ENCODE data around the gene ITIH1.

Gene ITIH1

DNA sequence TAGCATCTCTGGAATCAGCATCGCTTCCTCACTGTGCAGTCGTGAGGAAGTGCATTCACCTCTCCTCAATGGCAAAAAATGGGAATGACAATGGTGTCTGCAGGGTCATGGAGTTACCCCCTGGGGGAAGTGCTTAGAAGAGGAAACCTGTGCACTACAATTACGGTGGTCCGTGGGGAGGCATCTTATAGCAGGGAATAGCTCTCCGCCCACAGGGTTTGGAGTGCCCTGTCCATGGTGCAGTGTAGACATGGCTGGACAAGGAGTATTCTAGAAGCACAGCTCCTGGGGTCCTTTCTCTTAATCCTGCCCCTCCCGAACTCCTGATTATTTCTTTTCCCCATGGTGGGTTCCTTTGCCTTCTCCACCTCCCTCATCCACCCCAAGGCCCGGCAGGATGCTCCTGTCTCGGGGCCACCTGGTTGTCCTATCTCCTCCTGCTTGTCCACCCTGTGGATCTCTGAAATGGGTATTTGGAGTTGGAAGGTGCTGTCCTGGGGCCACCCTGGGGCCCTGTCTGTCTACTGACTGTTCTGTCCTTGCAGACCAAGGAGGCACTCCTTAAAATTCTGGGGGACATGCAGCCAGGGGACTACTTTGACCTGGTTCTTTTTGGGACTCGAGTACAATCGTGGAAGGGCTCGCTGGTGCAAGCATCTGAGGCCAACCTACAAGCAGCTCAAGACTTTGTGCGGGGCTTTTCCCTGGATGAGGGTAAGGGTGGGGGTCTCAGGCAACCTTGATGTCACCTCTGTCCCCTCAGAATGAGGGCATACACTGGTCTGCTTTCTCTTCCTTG is 5.2 kb downstream of the ITIH1 start:
- Histone ChIP-seq H3K4me2 (ENCODE audit: insufficient read depth, low read length, poor library complexity, severe bottlenecking) (no peak overlapping the region), H2BK5ac (ENCODE audit: low read length) (no peak overlapping the region), H3K14ac (ENCODE audit: low read length) (no peak overlapping the region), H2BK120ac (ENCODE audit: low read depth, low read length) (no peak overlapping the region), H3K18ac (ENCODE audit: low read length) (no peak overlapping the region), H3K9me3 (replicated peaks in 1 of 2; ENCODE audit: control insufficient read depth in 2 of 2, insufficient read depth in 1 of 2, low read depth in 1 of 2, low read length in 2 of 2) (no peaks in the 10 kb centered on the region), H3K4me1 (ENCODE audit: control insufficient read depth in 2 of 2, insufficient read depth in 1 of 2, low read depth in 1 of 2, low read length in 2 of 2) (no peaks in the 10 kb centered on the region), H3K4ac (ENCODE audit: low read length) (no peak overlapping the region), H2BK15ac (ENCODE audit: low read length) (no peak overlapping the region), H3K27ac (replicated peaks; ENCODE audit: low read length) (no peak overlapping the region), H3K23ac (ENCODE audit: low read depth, low read length, poor library complexity) (no peak overlapping the region), H3K36me3 (replicated peaks in 1 of 2; ENCODE audit: control insufficient read depth in 2 of 2, insufficient read depth in 2 of 2, low read length in 2 of 2) (no peaks in the 10 kb centered on the region), H3K79me1 (ENCODE audit: low read depth, low read length) (no peaks in the 10 kb centered on the region), H2AK5ac (ENCODE audit: low read depth, low read length) (no peak overlapping the region), H2BK12ac (ENCODE audit: low read length) (no peak overlapping the region), H3K9ac (ENCODE audit: low read depth, low read length, poor library complexity) (no peak overlapping the region), H4K91ac (ENCODE audit: low read depth, low read length, poor library complexity) (no peak overlapping the region), H3K4me3 (ENCODE audit: low read length in 2 of 2) (no peak overlapping the region), H2AFZ (ENCODE audit: low read length) (no peak overlapping the region), H3K27me3 (ENCODE audit: control insufficient read depth in 3 of 3, insufficient read depth in 3 of 3, low read depth in 1 of 3, low read length in 3 of 3) (peaks cover 0 to 34% (median 0%) of the 10 kb centered on the region in 3 experiments), H4K8ac (ENCODE audit: low read depth, low read length) (no peak overlapping the region)
- WGBS, 2 donors (ENCODE audit: extremely low coverage in 2 of 2, insufficient read length in 2 of 2, insufficient replicate concordance in 1 of 2) = no CpG with 5 or more reads among the region's 12 CpGs
- DNase-seq (ENCODE audit: low spot score) = no peak

- Histone ChIP-seq H2BK12ac (ENCODE audit: low read length) (no peak overlapping the region), H3K9ac (ENCODE audit: low read depth, low read length, poor library complexity) (no peak overlapping the region), H3K4me3 (ENCODE audit: low read length in 2 of 2) (no peak overlapping the region), H3K4ac (ENCODE audit: low read length) (no peak overlapping the region), H3K18ac (ENCODE audit: low read length) (no peak overlapping the region), H3K23ac (ENCODE audit: low read depth, low read length, poor library complexity) (no peak overlapping the region), H4K91ac (ENCODE audit: low read depth, low read length, poor library complexity) (no peak overlapping the region), H2AFZ (ENCODE audit: low read length) (no peak overlapping the region), H2BK15ac (ENCODE audit: low read length) (no peak overlapping the region), H2BK5ac (ENCODE audit: low read length) (no peak overlapping the region), H3K27ac (replicated peaks; ENCODE audit: low read length) (no peak overlapping the region), H3K36me3 (replicated peaks in 1 of 2; ENCODE audit: control insufficient read depth in 2 of 2, insufficient read depth in 2 of 2, low read length in 2 of 2) (no peaks in the 10 kb centered on the region), H3K4me1 (ENCODE audit: control insufficient read depth in 2 of 2, insufficient read depth in 1 of 2, low read depth in 1 of 2, low read length in 2 of 2) (no peaks in the 10 kb centered on the region), H3K4me2 (ENCODE audit: insufficient read depth, low read length, poor library complexity, severe bottlenecking) (no peak overlapping the region), H4K8ac (ENCODE audit: low read depth, low read length) (no peak overlapping the region), H3K79me1 (ENCODE audit: low read depth, low read length) (no peaks in the 10 kb centered on the region), H3K9me3 (replicated peaks in 1 of 2; ENCODE audit: control insufficient read depth in 2 of 2, insufficient read depth in 1 of 2, low read depth in 1 of 2, low read length in 2 of 2) (no peaks in the 10 kb centered on the region), H2BK120ac (ENCODE audit: low read depth, low read length) (no peak overlapping the region), H3K27me3 (ENCODE audit: control insufficient read depth in 3 of 3, insufficient read depth in 3 of 3, low read depth in 1 of 3, low read length in 3 of 3) (peaks cover 0 to 31% (median 0%) of the 10 kb centered on the region in 3 experiments), H2AK5ac (ENCODE audit: low read depth, low read length) (no peak overlapping the region), H3K14ac (ENCODE audit: low read length) (no peak overlapping the region)
- DNase-seq (ENCODE audit: low spot score) = no peak
- WGBS, 2 donors (ENCODE audit: extremely low coverage in 2 of 2, insufficient read length in 2 of 2, insufficient replicate concordance in 1 of 2) = no CpG with 5 or more reads among the region's 3 CpGs
These were observed 5.8 kb downstream of the ITIH1 start for GRCh38 chr3:52783211-52783555.

DNA sequence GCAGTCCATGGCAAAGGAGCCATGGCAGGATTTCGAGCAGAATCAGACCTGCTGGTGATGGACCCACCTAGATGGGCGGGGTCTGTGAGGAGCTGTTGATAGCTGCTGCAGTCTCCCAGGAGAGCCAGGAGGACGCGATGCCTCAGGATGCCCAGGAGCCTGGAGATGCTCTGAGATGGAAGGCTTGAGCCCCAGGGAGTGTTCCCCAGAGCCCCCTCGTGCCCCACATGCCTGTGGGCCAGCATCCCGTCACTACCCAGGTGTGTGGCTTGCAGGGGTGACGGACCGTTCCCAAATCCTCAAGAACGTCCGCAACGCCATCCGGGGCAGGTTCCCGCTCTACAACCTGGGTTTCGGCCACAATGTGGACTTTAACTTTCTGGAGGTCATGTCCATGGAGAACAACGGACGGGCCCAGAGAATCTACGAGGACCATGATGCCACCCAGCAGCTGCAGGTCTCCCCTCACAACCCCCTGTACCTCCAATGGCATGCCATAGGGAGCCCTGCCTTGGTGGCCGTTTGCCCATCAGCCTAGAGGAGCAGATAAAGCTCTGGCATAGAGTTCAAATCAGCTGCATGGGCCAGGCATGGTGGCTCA is 6.7 kb downstream of the ITIH1 start:
- Histone ChIP-seq H3K9me3 (replicated peaks in 1 of 2; ENCODE audit: control insufficient read depth in 2 of 2, insufficient read depth in 1 of 2, low read depth in 1 of 2, low read length in 2 of 2) (no peaks in the 10 kb centered on the region), H2BK5ac (ENCODE audit: low read length) (no peak overlapping the region), H3K4me3 (ENCODE audit: low read length in 2 of 2) (no peak overlapping the region), H2AK5ac (ENCODE audit: low read depth, low read length) (no peak overlapping the region), H2BK12ac (ENCODE audit: low read length) (no peak overlapping the region), H3K27ac (replicated peaks; ENCODE audit: low read length) (no peak overlapping the region), H2BK120ac (ENCODE audit: low read depth, low read length) (no peak overlapping the region), H3K27me3 (ENCODE audit: control insufficient read depth in 3 of 3, insufficient read depth in 3 of 3, low read depth in 1 of 3, low read length in 3 of 3) (peaks cover 0 to 23% (median 0%) of the 10 kb centered on the region in 3 experiments), H3K4me2 (ENCODE audit: insufficient read depth, low read length, poor library complexity, severe bottlenecking) (no peak overlapping the region), H3K9ac (ENCODE audit: low read depth, low read length, poor library complexity) (no peak overlapping the region), H3K23ac (ENCODE audit: low read depth, low read length, poor library complexity) (peak overlapping the region; percentile 18), H3K4ac (ENCODE audit: low read length) (no peak overlapping the region), H2AFZ (ENCODE audit: low read length) (no peak overlapping the region), H3K36me3 (replicated peaks in 1 of 2; ENCODE audit: control insufficient read depth in 2 of 2, insufficient read depth in 2 of 2, low read length in 2 of 2) (no peaks in the 10 kb centered on the region), H3K14ac (ENCODE audit: low read length) (no peak overlapping the region), H2BK15ac (ENCODE audit: low read length) (no peak overlapping the region), H3K18ac (ENCODE audit: low read length) (no peak overlapping the region), H3K79me1 (ENCODE audit: low read depth, low read length) (no peaks in the 10 kb centered on the region), H4K91ac (ENCODE audit: low read depth, low read length, poor library complexity) (no peak overlapping the region), H4K8ac (ENCODE audit: low read depth, low read length) (no peak overlapping the region), H3K4me1 (ENCODE audit: control insufficient read depth in 2 of 2, insufficient read depth in 1 of 2, low read depth in 1 of 2, low read length in 2 of 2) (peaks cover 0 to 3% of the 10 kb centered on the region in 2 donors)
- WGBS, 2 donors (ENCODE audit: extremely low coverage in 2 of 2, insufficient read length in 2 of 2, insufficient replicate concordance in 1 of 2) = no CpG with 5 or more reads among the region's 18 CpGs
- DNase-seq (ENCODE audit: low spot score) = no peak

- Histone ChIP-seq H3K4me2 (ENCODE audit: insufficient read depth, low read length, poor library complexity, severe bottlenecking) (no peak overlapping the region), H2BK15ac (ENCODE audit: low read length) (no peak overlapping the region), H3K18ac (ENCODE audit: low read length) (no peak overlapping the region), H3K9ac (ENCODE audit: low read depth, low read length, poor library complexity) (no peak overlapping the region), H3K4ac (ENCODE audit: low read length) (no peak overlapping the region), H3K27me3 (ENCODE audit: control insufficient read depth in 3 of 3, insufficient read depth in 3 of 3, low read depth in 1 of 3, low read length in 3 of 3) (peaks cover 0 to 18% (median 0%) of the 10 kb centered on the region in 3 experiments), H3K4me3 (ENCODE audit: low read length in 2 of 2) (no peak overlapping the region), H3K27ac (replicated peaks; ENCODE audit: low read length) (no peak overlapping the region), H2BK12ac (ENCODE audit: low read length) (no peak overlapping the region), H3K14ac (ENCODE audit: low read length) (no peak overlapping the region), H3K4me1 (ENCODE audit: control insufficient read depth in 2 of 2, insufficient read depth in 1 of 2, low read depth in 1 of 2, low read length in 2 of 2) (peaks cover 0 to 3% of the 10 kb centered on the region in 2 donors), H3K79me1 (ENCODE audit: low read depth, low read length) (no peaks in the 10 kb centered on the region), H2BK5ac (ENCODE audit: low read length) (no peak overlapping the region), H4K8ac (ENCODE audit: low read depth, low read length) (no peak overlapping the region), H2AFZ (ENCODE audit: low read length) (no peak overlapping the region), H2AK5ac (ENCODE audit: low read depth, low read length) (peak overlapping the region; percentile 9), H2BK120ac (ENCODE audit: low read depth, low read length) (no peak overlapping the region), H4K91ac (ENCODE audit: low read depth, low read length, poor library complexity) (no peak overlapping the region), H3K9me3 (replicated peaks in 1 of 2; ENCODE audit: control insufficient read depth in 2 of 2, insufficient read depth in 1 of 2, low read depth in 1 of 2, low read length in 2 of 2) (no peaks in the 10 kb centered on the region), H3K23ac (ENCODE audit: low read depth, low read length, poor library complexity) (no peak overlapping the region), H3K36me3 (replicated peaks in 1 of 2; ENCODE audit: control insufficient read depth in 2 of 2, insufficient read depth in 2 of 2, low read length in 2 of 2) (no peaks in the 10 kb centered on the region)
- WGBS, 2 donors (ENCODE audit: extremely low coverage in 2 of 2, insufficient read length in 2 of 2, insufficient replicate concordance in 1 of 2) = no CpG with 5 or more reads among the region's 5 CpGs
- DNase-seq (ENCODE audit: low spot score) = no peak
These were observed 7.7 kb downstream of the ITIH1 start for GRCh38 chr3:52784931-52785590.
